NT2/D1 (cell line): ENCODE data around the gene PCMTD2.

Experiments used
- DNase-seq: peaks from one replicate; pipeline ENCODE4 v3.0.0-alpha.2; 2011; ENCODE audit warnings: low read depth, low spot score
- H3K27me3 ChIP-seq: 2 replicates; pipeline ENCODE4 v1.6.0; 2011; ENCODE audit warnings: mild to moderate bottlenecking; ENCODE audit not compliant: insufficient read length, insufficient read depth
- H3K36me3 ChIP-seq: 2 replicates; pipeline ENCODE4 v1.6.1; 2011; ENCODE audit warnings: mild to moderate bottlenecking, low read length, mixed read lengths; ENCODE audit not compliant: insufficient read depth, insufficient read length
- H3K4me1 ChIP-seq: 2 replicates; pipeline ENCODE4 v1.5.1; 2011; ENCODE audit not compliant: insufficient read depth, insufficient read length
- H3K4me3 ChIP-seq: 2 replicates; pipeline ENCODE4 v1.5.1; 2011; ENCODE audit warnings: low read depth; ENCODE audit not compliant: insufficient read length
- H3K9ac ChIP-seq: 2 replicates; pipeline ENCODE4 v1.6.0; 2011; ENCODE audit warnings: low read depth; ENCODE audit not compliant: insufficient read length
- H3K9me3 ChIP-seq: 2 replicates; pipeline ENCODE4 v1.5.1; 2011; ENCODE audit warnings: mild to moderate bottlenecking, low read length; ENCODE audit not compliant: insufficient read depth
- SUZ12 ChIP-seq: IDR thresholded peaks from 2 replicates; pipeline ENCODE4 v1.6.1; 2011; ENCODE audit not compliant: insufficient read length, insufficient read depth; ENCODE audit errors: extremely low read depth
- YY1 ChIP-seq: IDR thresholded peaks from 2 replicates; pipeline ENCODE4 v1.6.1; 2011; ENCODE audit not compliant: insufficient read length, insufficient read depth
- ZNF274 ChIP-seq: IDR thresholded peaks from 2 replicates; pipeline ENCODE4 v1.6.1; 2011; ENCODE audit warnings: mild to moderate bottlenecking, low read depth, low read length

Gene PCMTD2

DNA sequence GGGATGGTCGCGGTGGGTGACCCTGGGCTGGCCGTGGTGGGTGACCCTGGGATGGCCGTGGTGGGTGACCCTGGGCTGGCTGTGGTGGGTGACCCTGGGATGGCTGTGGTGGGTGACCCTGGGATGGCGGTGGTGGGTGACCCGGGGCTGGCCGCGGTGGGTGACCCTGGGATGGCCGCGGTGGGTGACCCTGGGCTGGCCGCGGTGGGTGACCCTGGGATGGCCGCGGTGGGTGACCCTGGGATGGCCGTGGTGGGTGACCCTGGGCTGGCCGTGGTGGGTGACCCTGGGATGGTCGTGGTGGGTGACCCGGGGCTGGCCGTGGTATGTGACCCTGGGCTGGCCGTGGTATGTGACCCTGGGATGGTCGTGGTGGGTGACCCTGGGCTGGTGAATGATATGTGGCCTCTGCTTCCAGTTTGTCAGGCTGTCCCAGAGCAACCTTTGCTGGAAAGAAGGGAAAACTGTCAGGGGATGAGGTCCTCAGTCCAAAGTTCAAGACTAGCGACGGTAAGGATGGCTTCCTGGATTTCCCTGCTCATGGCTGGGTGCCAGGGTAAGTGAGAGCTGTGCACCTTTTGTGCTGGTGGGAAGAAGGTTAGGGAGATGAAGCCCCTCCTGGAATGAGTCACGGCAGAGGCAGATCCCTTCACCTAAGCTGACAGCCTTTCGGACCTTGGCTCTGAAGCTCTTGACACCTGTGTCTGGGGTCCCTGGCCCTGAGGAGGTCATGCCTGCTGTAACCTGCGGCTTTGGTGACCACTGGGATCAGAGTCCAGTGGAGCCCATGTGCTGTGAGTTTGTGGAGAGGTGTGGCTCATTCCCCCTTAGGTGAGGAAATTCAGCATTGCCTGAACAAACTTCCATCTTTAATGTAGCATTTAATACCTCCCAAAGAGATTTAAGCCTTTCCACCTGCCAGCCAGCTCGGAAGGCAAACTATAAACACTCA, 19.1 kb upstream of the PCMTD2 start:
- no peaks in the 10 kb centered on the region for H3K4me1 ChIP-seq

DNA sequence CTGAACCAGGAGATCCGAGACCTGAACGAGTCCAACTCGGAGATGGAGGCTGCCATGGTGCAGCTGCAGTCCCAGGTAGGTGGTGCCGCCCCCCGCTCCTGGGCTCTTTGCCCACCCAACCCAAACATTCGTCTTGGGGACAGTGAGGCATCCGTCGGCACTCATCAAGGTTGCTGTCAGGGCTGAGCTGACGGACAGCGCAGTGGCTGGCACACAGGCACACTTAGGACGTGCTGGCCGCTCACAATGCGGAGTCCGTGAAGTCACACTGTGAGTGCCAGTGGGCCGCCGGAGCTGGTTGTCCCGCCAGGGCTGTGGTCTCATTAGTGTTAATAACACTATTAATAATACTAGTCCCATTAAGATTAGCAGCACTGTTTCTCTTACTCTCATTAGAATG, 18.2 kb upstream of the PCMTD2 start:
- peaks cover 17% of the 10 kb centered on the region; the same call in 1 of the 2 replicates for H3K9me3 ChIP-seq
- no peak for DNase-seq
- no peaks in the 10 kb centered on the region for H3K36me3 ChIP-seq
- H3K9ac ChIP-seq: no peak overlapping the region
- H3K4me1 ChIP-seq: peaks cover 4% of the 10 kb centered on the region
- H3K27me3 ChIP-seq: no peaks in the 10 kb centered on the region
- TF ChIP-seq YY1 (no peak), ZNF274 (no peak), SUZ12 (no peak)
- H3K4me3 ChIP-seq: no peak overlapping the region

More for the DNA sequence above, 19.1 kb upstream of the PCMTD2 start:
- Histone ChIP-seq H3K4me3 (no peak overlapping the region), H3K9ac (no peak overlapping the region), H3K9me3 (peaks cover 17% of the 10 kb centered on the region; the same call in 1 of the 2 replicates), H3K27me3 (no peaks in the 10 kb centered on the region), H3K36me3 (no peaks in the 10 kb centered on the region)
- TF ChIP-seq SUZ12: no peak
- TF ChIP-seq ZNF274: no peak
- no peak for TF ChIP-seq YY1
- no peak for DNase-seq

GRCh38 chr20:64238115-64238825, 17.3 kb upstream of the PCMTD2 start:
- TF ChIP-seq SUZ12: no peak
- no peak for TF ChIP-seq ZNF274
- no peak for TF ChIP-seq YY1
- no peak overlapping the region for H3K4me3 ChIP-seq
- peaks cover 4% of the 10 kb centered on the region for H3K4me1 ChIP-seq
- H3K36me3 ChIP-seq: no peaks in the 10 kb centered on the region
- peaks cover 17% of the 10 kb centered on the region; the same call in 1 of the 2 replicates for H3K9me3 ChIP-seq
- no peak for DNase-seq
- no peak overlapping the region for H3K9ac ChIP-seq
- no peaks in the 10 kb centered on the region for H3K27me3 ChIP-seq

DNA sequence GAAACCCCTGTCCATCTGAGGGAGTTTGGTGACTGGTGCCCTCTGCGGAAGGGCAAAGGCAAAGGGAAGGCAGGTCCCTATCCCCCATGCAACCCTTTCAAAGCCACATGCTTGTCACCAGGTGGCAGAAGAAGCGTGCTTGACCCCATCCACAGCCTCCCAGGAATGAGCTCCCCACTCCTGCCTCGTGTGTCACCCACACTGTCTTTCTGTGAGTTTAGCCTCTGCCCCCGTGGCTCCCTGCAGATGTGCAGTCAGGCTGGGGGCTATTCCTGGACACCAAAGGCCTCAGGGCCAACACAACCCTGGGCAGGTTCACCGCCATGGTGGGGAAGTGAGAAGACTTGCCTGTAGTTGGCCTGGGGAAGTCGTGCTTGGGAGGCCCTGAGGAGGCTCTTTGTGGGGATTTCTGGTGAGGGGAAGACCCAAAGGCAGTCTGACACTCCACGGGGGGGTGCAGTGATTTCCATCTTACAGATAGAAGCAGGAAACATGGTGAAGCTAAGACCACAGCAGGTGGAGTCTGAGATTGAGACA, 16.6 kb upstream of the PCMTD2 start:
- Histone ChIP-seq H3K4me3 (no peak overlapping the region), H3K27me3 (no peaks in the 10 kb centered on the region), H3K4me1 (peaks cover 4% of the 10 kb centered on the region), H3K9me3 (peaks cover 16% of the 10 kb centered on the region; the same call in 1 of the 2 replicates), H3K36me3 (no peaks in the 10 kb centered on the region), H3K9ac (no peak overlapping the region)
- no peak for TF ChIP-seq SUZ12
- no peak for TF ChIP-seq ZNF274
- TF ChIP-seq YY1: no peak
- DNase-seq: no peak

- TF ChIP-seq YY1 (no peak), ZNF274 (no peak), SUZ12 (no peak)
- no peaks in the 10 kb centered on the region for H3K27me3 ChIP-seq
- H3K36me3 ChIP-seq: no peaks in the 10 kb centered on the region
- no peak overlapping the region for H3K9ac ChIP-seq
- H3K4me1 ChIP-seq: peaks cover 4% of the 10 kb centered on the region
- peaks cover 10% of the 10 kb centered on the region; the same call in 1 of the 2 replicates for H3K9me3 ChIP-seq
- no peak overlapping the region for H3K4me3 ChIP-seq
- DNase-seq: no peak
Measured at GRCh38 chr20:64239449-64240242, 15.9 kb upstream of the PCMTD2 start.

DNA sequence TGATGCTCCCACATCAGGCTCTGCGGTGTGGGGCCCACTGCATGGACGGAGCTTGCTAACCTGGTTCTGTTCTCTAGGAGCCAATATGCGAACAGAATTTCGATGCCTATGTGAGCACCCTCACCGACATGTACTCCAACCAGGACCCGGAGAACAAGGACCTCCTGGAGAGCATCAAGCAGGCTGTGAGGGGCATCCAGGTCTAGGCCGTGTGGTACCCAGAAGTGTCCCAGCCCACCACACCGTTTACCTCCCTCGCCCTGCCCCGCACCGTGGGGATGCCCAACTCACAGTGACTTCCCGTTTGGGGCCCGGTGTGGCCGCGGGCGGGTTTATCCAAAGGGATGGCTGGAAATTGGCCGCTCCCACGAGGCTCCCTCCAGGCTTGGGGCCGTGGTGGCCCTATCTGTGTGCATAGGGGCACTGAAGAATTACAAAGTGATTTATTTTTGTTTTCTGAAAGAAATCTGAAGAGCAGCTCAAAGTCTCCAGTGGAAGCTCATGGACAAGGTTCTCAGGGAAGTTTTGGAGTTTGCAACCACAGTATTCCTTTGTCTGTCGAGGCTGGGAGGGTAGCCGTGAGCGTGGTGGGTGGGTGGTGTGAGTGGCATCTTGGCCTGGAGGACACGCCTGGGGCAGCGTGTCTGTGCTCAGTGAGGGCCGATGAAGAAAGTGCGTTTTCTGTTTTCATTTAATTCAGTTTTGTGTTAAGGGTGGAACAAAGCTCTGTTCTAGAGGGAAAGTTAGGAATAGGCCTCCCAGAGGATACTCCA, 15.1 kb upstream of the PCMTD2 start:
- Histone ChIP-seq H3K9ac (no peak overlapping the region), H3K27me3 (no peaks in the 10 kb centered on the region), H3K4me1 (peaks cover 4% of the 10 kb centered on the region), H3K4me3 (no peak overlapping the region), H3K36me3 (no peaks in the 10 kb centered on the region), H3K9me3 (peaks cover 10% of the 10 kb centered on the region; the same call in 1 of the 2 replicates)
- DNase-seq: no peak
- TF ChIP-seq ZNF274: no peak
- TF ChIP-seq YY1: no peak
- TF ChIP-seq SUZ12: no peak
